ENCODE measurements around the gene TAGAP. TPM values are rescaled to one million over a fixed set of nuclear protein-coding genes. Genes with fewer than 3 reads are reported as not detected.
A peak's percentile ranks its signal among the peaks of the same experiment; 100 is the strongest.
"Not testable (repeated sequence)": the region's sequence is repeated elsewhere in the genome, so short reads cannot be mapped to it uniquely, and the experiment has no call there.

TAGAP gene
- total and polyA plus RNA-seq, 10 of the 15 experiments (the other 5 are each of a cell fraction or from before 2014, with no cell fraction given), result 5.3 to 27.4 (median 18.9) TPM

- WGBS (ENCODE audit: insufficient coverage, insufficient replicate concordance, low lambda C conversion rate, missing lambda C conversion rate), result 78% methylated on average over 7 of the region's 7 CpGs
- RAD21 ChIA-PET (ENCODE audit: unreplicated experiment), result interaction anchor here (0.5 to 10.2 kb wide), 12 partner anchors 8 to 137 kb away, joined by 3 to 259 read pairs (median 14); partner anchors contain the start of genes RSPH3 and TAGAP
Observed at GRCh38 chr6:159010037-159010612, 34.7 kb downstream of the TAGAP start.

GRCh38 chr6:159008656-159009288 is 36.0 kb downstream of the TAGAP start:
- Histone ChIP-seq H4K20me1 (ENCODE audit: control insufficient read depth, insufficient read depth) (no peaks in the 10 kb centered on the region), H3K27ac (ENCODE audit: control insufficient read depth, insufficient read depth) (peak overlapping the region; percentile 58), H3K4me1 (ENCODE audit: control insufficient read depth, insufficient read depth, low read length) (no peaks in the 10 kb centered on the region), H3K4me3 (peak overlapping the region; percentile 60), H2AFZ (ENCODE audit: control insufficient read depth, low read depth, low read length) (peak overlapping the region; percentile 89), H3K36me3 (ENCODE audit: control insufficient read depth in 2 of 2, insufficient read depth in 2 of 2, low read length in 1 of 2) (no peaks in the 10 kb centered on the region), H3K27me3 (replicated peaks in 1 of 2; ENCODE audit: control insufficient read depth in 2 of 2, insufficient read depth in 2 of 2, low read length in 1 of 2) (no peaks in the 10 kb centered on the region), H3K9me3 (replicated peaks; ENCODE audit: control insufficient read depth, insufficient read depth, low read length) (no peaks in the 10 kb centered on the region), H3K4me2 (ENCODE audit: control insufficient read depth, insufficient read depth) (peak overlapping the region; percentile 85), H3K79me2 (ENCODE audit: control insufficient read depth, insufficient read depth, low read length) (no peaks in the 10 kb centered on the region), H3K9ac (ENCODE audit: control insufficient read depth, insufficient read depth, low read length) (peak overlapping the region; percentile 39)
- no TSS peak for BruUV-seq (replicated peaks)
- in situ Hi-C loops (cut with MboI), result loop anchor here (5.0 to 25.0 kb wide), 2 partner anchors 99 to 454 kb away; no protein-coding TSS in a partner anchor
- RAD21 ChIA-PET (ENCODE audit: unreplicated experiment), result interaction anchor here (0.7 to 10.2 kb wide), 29 partner anchors 9 to 347 kb away, joined by 3 to 259 read pairs (median 5); partner anchors contain the start of genes RSPH3 and TAGAP
- under 1% methylated on average over 10 of the region's 10 CpGs for WGBS (ENCODE audit: insufficient coverage, insufficient replicate concordance, low lambda C conversion rate, missing lambda C conversion rate)
- CTCF ChIA-PET, result interaction anchor here (0.6 to 14.0 kb wide), 40 partner anchors 9 to 795 kb away, joined by 3 to 631 read pairs (median 4); partner anchors contain the start of genes RSPH3 and TAGAP
- intact Hi-C loops (cut with micrococcal nuclease; ENCODE audit: unreplicated experiment), result loop anchor here (1.0 kb wide), 3 partner anchors 34 to 126 kb away; no protein-coding TSS in a partner anchor
- SMC1A ChIA-PET (ENCODE audit: uncharacterized antibody, unreplicated experiment), result interaction anchor here (0.8 to 15.8 kb wide), 35 partner anchors 9 to 356 kb away, joined by 3 to 517 read pairs (median 5); partner anchors contain the start of genes RSPH3 and TAGAP
- no peak for DNase-seq (ENCODE audit: low read depth, low spot score)
- ATAC-seq, result peak; percentile 91
- POLR2A ChIA-PET, result interaction anchor here (0.6 to 2.7 kb wide), 13 partner anchors 9 to 127 kb away, joined by 3 to 27 read pairs (median 5); partner anchors contain the start of gene RSPH3
- FAIRE-seq, result peak; percentile 23
- TF ChIP-seq TCF12 (IDR thresholded peaks at IDR 0.05; ENCODE audit: low read depth, low read length) (no peak), RELB (IDR thresholded peaks at IDR 0.05; ENCODE audit: low read depth) (no peak), YY1 (IDR thresholded peaks at IDR 0.05; ENCODE audit: low read depth, low read length) (no peak), RAD21 (IDR thresholded peaks at IDR 0.05; ENCODE audit: insufficient read depth, low read depth, low read length) (peak; percentile 78), SMARCA5 (IDR thresholded peaks at IDR 0.05) (no peak), YBX1 (IDR thresholded peaks at IDR 0.05) (no peak), JUND (IDR thresholded peaks at IDR 0.05; ENCODE audit: low read depth, low read length) (no peak), CREM (IDR thresholded peaks at IDR 0.05; ENCODE audit: low read depth) (no peak), PML (IDR thresholded peaks at IDR 0.05; ENCODE audit: low read length) (no peak), BMI1 (IDR thresholded peaks at IDR 0.05; ENCODE audit: borderline replicate concordance) (no peak), POLR2A (IDR thresholded peaks at IDR 0.05; ENCODE audit: low read depth, low read length) (no peak)
- TF ChIP-seq, protein P1, sequence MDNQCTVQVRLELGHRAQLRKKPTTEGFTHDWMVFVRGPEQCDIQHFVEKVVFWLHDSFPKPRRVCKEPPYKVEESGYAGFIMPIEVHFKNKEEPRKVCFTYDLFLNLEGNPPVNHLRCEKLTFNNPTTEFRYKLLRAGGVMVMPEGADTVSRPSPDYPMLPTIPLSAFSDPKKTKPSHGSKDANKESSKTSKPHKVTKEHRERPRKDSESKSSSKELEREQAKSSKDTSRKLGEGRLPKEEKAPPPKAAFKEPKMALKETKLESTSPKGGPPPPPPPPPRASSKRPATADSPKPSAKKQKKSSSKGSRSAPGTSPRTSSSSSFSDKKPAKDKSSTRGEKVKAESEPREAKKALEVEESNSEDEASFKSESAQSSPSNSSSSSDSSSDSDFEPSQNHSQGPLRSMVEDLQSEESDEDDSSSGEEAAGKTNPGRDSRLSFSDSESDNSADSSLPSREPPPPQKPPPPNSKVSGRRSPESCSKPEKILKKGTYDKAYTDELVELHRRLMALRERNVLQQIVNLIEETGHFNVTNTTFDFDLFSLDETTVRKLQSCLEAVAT (IDR thresholded peaks at IDR 0.05), result peak; percentile 52; the same call in 1 of the 2 replicates

More at GRCh38 chr6:159010037-159010612, 34.7 kb downstream of the TAGAP start:
- H3K27me3 ChIP-seq (replicated peaks in 1 of 2; ENCODE audit: control insufficient read depth in 2 of 2, insufficient read depth in 2 of 2, low read length in 1 of 2); H3K4me3 ChIP-seq; H3K4me2 ChIP-seq (ENCODE audit: control insufficient read depth, insufficient read depth); BruUV-seq (replicated peaks); H4K20me1 ChIP-seq (ENCODE audit: control insufficient read depth, insufficient read depth); H2AFZ ChIP-seq (ENCODE audit: control insufficient read depth, low read depth, low read length); H3K79me2 ChIP-seq (ENCODE audit: control insufficient read depth, insufficient read depth, low read length); H3K36me3 ChIP-seq (ENCODE audit: control insufficient read depth in 2 of 2, insufficient read depth in 2 of 2, low read length in 1 of 2); intact Hi-C loops (cut with micrococcal nuclease; ENCODE audit: unreplicated experiment); H3K9me3 ChIP-seq (replicated peaks; ENCODE audit: control insufficient read depth, insufficient read depth, low read length); H3K9ac ChIP-seq (ENCODE audit: control insufficient read depth, insufficient read depth, low read length); FAIRE-seq; H3K4me1 ChIP-seq (ENCODE audit: control insufficient read depth, insufficient read depth, low read length); ATAC-seq; H3K27ac ChIP-seq (ENCODE audit: control insufficient read depth, insufficient read depth); DNase-seq (ENCODE audit: low read depth, low spot score): not testable (repeated sequence)
- ChIA-PET CTCF (interaction anchor here (0.6 to 14.0 kb wide), 9 partner anchors 10 to 468 kb away, joined by 3 to 631 read pairs (median 20); partner anchors contain the start of genes RSPH3 and TAGAP), POLR2A (interaction anchor here (0.7 to 2.1 kb wide), 6 partner anchors 8 to 245 kb away, joined by 4 to 7 read pairs (median 5); no protein-coding TSS in a partner anchor), SMC1A (ENCODE audit: uncharacterized antibody, unreplicated experiment) (interaction anchor here (0.7 to 15.8 kb wide), 13 partner anchors 8 to 295 kb away, joined by 3 to 517 read pairs (median 5); partner anchors contain the start of gene TAGAP)
- TF ChIP-seq ETV6 (conservative IDR thresholded peaks at IDR 0.05 in 1 of 2, IDR thresholded peaks at IDR 0.05 in 1 of 2; ENCODE audit: borderline replicate concordance in 1 of 2, low read depth in 1 of 2), result peak in 1 of 2 experiments; percentile 84; a peak in 2 of 4 replicates
- in situ Hi-C loops (cut with MboI), result loop anchor here (25.0 kb wide), 1 partner anchor 452 kb away; no protein-coding TSS in a partner anchor
